Stimulated activated CD8-positive, alpha-beta memory T cell treated with anti-CD3 and anti-CD28 coated beads, Interleukin-15, amount 100 ng/mL, for 1 hour (primary cell): Measurements from ENCODE around the gene SLC22A4.

Experiments
- DNase-seq: peaks from one replicate; pipeline ENCODE4 v3.0.0-alpha.2; 2020; ENCODE audit warnings: low read depth

The SLC22A4 gene

DNA sequence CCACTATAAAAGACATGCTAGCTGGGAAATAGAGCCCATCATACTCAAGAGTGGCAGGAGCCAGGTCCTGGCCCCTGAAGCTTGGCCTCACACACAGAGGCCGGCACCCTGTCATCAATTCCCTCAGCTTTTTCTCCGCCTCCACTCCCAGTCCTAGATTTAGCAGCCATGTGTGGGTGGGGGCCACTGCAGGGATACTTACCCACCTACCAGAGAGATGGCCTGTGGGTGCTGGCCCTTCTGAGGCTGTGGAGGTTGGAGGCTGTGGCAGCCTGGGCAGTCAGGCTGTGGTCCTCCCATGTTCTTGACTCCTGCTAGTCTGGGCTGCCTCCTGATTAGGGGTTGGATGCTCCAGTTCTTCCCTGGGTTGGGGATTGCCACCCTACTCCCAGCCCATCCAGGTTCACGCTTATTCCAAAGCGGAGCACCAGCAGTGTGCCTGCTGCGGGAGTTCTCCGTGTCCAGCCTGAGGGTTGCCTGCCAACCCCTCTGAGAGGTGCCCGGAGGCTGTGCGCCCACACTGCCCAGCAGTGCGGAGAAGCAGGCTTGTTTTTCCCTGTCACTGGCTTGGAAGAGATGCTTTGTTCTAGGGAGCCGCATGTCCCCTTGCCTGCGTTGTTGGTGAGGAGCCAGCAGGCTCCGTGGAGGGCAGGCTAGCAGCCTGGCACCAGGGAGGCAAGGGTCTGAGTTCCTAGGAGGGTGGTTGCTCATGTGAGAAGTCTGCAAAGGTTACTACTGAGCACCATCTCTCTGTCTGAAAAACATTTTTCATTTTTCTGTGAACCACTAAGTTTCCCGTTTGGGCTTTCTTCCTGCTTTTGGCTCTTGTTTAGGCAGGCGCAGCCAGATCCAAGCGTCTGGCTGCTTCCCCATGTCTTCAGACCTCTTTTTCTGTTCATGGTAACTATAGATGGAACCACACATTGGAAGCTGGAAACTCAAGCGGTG lies 82.8 kb downstream of the SLC22A4 start:
- no peak for DNase-seq

GRCh38 chr5:132377738-132378137 lies 83.5 kb downstream of the SLC22A4 start:
- DNase-seq, result no peak

GRCh38 chr5:132378580-132378979 lies 84.4 kb downstream of the SLC22A4 start:
- DNase-seq, result no peak

- no peak for DNase-seq
These were observed 85.9 kb downstream of the SLC22A4 start for GRCh38 chr5:132380047-132380446.

DNA sequence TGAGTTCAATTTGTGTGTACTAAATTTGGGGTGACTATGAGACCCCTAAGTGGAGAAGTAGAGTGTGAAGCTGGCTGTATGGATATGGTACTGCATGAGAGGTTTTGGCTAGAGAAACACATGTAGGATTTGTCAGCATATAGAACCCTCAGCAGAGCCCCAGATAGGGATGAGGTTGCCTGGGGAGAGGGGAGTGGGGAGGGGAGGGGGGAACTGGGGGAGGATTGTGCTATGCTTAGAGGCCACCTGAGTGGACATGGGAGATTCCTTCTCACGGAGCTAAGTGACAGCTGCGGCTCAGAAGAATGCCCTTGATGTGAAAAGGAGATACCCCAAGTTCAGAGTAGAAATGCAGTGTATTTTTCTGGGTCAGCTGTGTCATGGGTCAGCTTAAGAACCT lies 86.5 kb downstream of the SLC22A4 start:
- DNase-seq, result no peak

GRCh38 chr5:132381614-132382013 lies 87.4 kb downstream of the SLC22A4 start:
- no peak for DNase-seq

DNA sequence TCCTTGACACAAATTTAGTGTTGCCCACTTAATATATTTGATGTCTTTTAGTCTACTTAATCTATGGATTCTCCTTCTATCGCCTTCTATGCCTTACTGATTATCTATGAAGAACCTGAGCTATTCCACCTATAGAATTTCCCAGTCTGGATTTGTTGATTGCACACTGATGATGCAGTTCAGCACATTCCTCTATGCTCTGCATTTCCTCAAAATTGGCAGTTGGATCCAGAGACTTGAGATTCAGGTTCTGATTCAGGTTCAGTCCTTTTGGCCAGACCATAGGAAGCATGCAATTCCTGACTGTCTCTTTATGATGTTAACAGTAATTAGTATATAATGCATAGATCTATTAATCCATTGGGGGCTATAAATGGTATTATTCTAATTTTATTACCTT lies 89.1 kb downstream of the SLC22A4 start:
- DNase-seq, result no peak

GRCh38 chr5:132383984-132384383 lies 89.8 kb downstream of the SLC22A4 start:
- DNase-seq, result no peak

- no peak for DNase-seq
These were observed 90.4 kb downstream of the SLC22A4 start for GRCh38 chr5:132384506-132385050.

DNA sequence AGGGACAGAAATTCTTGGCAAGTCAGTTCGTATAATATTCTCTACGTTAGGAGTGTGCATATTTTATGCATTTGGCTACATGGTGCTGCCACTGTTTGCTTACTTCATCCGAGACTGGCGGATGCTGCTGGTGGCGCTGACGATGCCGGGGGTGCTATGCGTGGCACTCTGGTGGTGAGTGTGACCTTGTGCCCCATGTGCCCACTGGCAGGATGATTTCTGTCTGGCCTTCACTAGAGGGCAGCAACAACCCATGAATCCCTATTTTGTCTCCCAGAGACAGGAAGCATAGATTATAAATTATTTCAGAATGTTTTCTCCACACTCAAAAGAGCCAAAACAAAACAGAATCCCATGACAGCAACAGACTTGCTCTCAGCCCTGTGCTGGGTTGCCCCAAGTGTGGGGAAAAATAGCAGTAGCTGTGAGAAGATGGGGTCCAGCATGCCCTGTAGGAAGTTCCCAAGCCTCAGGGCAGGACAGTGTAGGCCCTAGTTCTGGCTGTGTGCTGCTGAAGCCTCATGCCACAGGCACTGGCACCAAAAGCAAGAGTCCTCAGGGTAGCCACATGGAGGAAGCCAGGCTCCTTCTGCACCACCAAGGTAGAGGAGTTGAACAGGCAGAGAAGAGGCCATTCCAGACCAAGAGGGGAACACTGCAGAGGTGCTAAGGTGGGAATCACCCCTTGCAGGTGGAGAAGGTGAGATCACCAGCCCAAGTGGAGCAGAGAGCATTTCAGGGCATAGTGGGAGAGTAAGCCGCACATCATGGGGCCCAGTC lies 91.3 kb downstream of the SLC22A4 start:
- peak; percentile 32 for DNase-seq

- DNase-seq, result peak; percentile 47
These were observed 92.6 kb downstream of the SLC22A4 start for GRCh38 chr5:132386644-132387286.

DNA sequence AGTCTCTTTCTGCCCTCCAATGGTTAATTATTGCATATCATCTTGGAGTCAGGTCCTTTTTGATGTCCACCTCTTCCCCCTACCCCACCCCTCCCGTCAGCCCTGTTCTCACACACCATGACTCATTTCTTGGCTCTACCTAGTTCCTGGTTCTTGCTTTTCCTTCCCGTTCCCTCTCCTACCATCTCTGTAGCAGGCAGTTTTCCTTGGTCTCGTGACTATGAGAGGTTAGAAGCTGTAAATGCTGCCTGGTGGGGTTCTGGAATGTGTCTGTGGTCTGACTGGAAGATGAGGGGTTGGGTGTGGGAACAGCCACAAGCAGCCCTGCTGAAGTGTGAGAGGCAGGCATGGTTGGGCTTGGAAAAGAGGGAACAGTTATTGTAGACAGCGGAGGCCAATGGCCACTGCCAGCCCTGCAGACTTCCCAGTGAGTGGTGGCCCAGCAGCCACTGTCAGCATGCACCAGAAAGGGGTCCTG lies 93.5 kb downstream of the SLC22A4 start:
- DNase-seq, result no peak

DNA sequence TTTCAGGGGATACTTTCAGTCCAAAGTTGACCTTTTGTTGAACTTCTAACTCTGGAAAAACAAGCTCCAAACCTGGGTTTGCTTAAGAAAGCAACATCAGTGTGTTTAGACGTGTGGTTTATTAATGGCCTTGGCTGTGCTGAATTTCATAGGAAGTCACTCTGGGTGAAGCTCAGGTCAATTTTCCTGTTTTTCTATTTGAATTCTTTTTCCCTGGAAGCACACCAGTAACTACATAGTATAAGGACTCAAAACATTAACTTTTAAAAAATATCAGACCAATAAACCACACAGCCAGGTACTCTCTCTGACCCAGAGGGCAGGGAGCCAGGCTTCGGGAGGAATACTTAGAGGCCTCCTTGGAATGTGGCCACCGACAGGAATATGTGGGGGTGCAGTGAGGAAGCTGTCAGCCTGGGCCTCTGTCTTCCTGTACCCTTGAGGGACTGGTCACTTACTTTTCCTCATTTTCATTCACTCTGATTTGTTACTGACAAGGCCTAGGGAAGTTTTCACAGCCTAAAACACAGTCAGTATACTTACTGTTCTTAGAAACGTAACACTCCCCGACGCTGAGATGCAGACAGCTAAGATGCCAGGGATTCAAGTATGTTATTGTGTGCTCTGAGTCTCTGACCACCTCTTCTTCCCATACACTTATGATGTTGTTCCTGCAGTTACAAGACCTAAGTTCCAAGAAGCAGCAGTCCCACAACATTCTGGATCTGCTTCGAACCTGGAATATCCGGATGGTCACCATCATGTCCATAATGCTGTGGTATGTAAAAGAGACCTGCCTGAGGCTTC lies 94.3 kb downstream of the SLC22A4 start:
- no peak for DNase-seq

GRCh38 chr5:132389051-132389331 lies 94.8 kb downstream of the SLC22A4 start:
- no peak for DNase-seq

DNA sequence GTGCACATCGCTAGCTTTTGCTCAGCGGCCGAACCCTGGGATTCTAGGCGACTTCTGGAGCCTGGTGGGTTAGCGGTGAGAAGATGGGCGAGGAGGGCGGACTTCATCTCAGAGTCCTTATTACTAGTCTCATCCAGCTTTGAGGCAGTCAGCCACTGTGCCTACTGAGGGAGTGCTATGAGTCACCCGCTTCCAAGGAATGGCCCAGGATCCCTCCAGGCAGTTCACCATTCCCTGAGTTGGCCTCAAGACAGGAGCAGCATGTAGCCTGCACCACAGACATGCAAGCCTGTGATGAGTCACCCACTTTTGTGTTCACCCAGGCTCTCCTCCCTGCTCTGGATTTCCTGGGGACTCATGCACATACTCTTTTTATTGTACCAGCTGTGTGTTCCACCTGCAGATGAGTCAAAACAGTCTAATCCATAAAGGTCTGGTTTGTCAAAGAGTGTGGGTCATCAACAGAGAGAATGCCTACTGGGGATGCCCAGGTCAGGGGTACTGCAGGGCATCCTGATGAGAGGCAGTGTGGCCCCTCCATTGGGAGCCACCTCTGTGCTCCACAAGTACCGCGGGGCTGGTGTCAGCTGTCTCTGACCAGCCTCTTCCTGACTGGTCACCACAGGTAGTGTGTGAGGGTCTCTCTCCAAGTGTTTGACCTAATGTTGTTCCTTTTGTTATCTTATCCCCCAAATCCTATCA lies 95.5 kb downstream of the SLC22A4 start:
- no peak for DNase-seq

DNA sequence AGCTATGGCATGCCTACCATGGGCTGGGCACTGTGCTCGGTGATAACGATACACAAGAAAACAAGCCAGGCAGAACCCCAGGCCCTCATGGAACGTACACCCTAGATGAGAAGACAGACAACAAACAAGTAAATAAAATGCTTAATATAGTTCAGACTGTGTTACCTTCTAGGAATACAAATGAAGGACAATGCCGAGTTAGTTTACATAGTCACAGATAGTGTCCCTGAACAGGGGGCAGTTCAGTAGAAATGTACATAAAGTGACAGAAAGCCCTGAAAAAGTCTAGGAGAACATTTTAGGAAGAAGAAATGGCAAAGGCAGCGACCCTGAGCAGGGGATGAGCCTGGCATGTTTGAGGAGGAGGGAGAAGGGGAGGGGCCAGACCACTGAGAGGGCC lies 97.1 kb downstream of the SLC22A4 start:
- no peak for DNase-seq

GRCh38 chr5:132391870-132392269 lies 97.7 kb downstream of the SLC22A4 start:
- DNase-seq, result no peak

DNA sequence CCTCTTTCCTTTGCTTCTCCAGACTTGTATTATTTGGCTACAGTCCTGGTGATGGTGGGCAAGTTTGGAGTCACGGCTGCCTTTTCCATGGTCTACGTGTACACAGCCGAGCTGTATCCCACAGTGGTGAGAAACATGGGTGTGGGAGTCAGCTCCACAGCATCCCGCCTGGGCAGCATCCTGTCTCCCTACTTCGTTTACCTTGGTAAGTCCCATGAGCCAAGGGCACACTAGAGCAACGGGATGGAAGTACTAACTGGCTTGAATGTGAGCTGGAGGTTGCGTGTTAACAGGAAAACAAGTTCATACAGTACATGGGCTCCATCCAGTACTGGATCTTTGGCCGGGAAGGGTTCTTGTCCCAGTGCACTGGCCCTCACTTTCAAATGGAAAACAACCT lies 98.2 kb downstream of the SLC22A4 start:
- DNase-seq, result no peak

GRCh38 chr5:132392978-132393825 lies 99.0 kb downstream of the SLC22A4 start:
- no peak for DNase-seq
